LNCAP (cell line): ENCODE measurements around the gene SPC25.

Experiments
- TF ChIP-seq, protein P1 (sequence below): fragments of 450-650 bp; IDR thresholded peaks from 2 replicates; pipeline ENCODE4 v1.5.1; 2017; ENCODE audit warnings: mild to moderate bottlenecking

Gene SPC25

GRCh38 chr2:168821577-168821976 lies 68.7 kb downstream of the SPC25 start:
- TF ChIP-seq, protein P1, sequence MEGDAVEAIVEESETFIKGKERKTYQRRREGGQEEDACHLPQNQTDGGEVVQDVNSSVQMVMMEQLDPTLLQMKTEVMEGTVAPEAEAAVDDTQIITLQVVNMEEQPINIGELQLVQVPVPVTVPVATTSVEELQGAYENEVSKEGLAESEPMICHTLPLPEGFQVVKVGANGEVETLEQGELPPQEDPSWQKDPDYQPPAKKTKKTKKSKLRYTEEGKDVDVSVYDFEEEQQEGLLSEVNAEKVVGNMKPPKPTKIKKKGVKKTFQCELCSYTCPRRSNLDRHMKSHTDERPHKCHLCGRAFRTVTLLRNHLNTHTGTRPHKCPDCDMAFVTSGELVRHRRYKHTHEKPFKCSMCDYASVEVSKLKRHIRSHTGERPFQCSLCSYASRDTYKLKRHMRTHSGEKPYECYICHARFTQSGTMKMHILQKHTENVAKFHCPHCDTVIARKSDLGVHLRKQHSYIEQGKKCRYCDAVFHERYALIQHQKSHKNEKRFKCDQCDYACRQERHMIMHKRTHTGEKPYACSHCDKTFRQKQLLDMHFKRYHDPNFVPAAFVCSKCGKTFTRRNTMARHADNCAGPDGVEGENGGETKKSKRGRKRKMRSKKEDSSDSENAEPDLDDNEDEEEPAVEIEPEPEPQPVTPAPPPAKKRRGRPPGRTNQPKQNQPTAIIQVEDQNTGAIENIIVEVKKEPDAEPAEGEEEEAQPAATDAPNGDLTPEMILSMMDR = no peak
